Thoracic aorta (tissue), 2 donors: ENCODE data around the gene HCFC1. TPM values are rescaled to one million over a fixed set of nuclear protein-coding genes. Genes with fewer than 3 reads are reported as not detected.

Experiments used
- ATAC-seq: fragments of 150-250 bp; one replicate; pipeline ENCODE4 v1.8.0; 2017; ENCODE audit warnings: low read depth; ENCODE audit not compliant: insufficient number of reproducible peaks, low FRiP score
- DNase-seq: peaks from one replicate; pipeline ENCODE4 v3.0.0-alpha.2; 2020; ENCODE audit warnings: low spot score
- H3K27ac ChIP-seq, 2 donors: fragments of 200-600 bp; sonication (generic); 1 replicate in 1 of 2; 2 replicates in 1 of 2; pipeline ENCODE4 v1.5.1; 2016; ENCODE audit warnings: mild to moderate bottlenecking in 2 of 2, moderate library complexity in 2 of 2
- H3K27me3 ChIP-seq: fragments of 200-600 bp; sonication (generic); replicated peaks from 2 replicates; pipeline ENCODE4 v1.6.0; 2016; ENCODE audit warnings: mild to moderate bottlenecking; ENCODE audit not compliant: insufficient read depth
- H3K36me3 ChIP-seq: fragments of 200-600 bp; sonication (generic); one replicate; pipeline ENCODE4 v1.5.1; 2016
- H3K4me1 ChIP-seq, 2 donors: fragments of 200-600 bp; sonication (generic); 1 replicate in 1 of 2; 2 replicates in 1 of 2; pipeline versions ENCODE4 v1.5.1 to v1.6.0; 2016; ENCODE audit warnings: low read depth in 2 of 2, mild to moderate bottlenecking in 1 of 2; ENCODE audit not compliant: control insufficient read depth in 1 of 2
- H3K4me3 ChIP-seq: fragments of 200-600 bp; sonication (generic); 2 replicates; pipeline ENCODE4 v1.5.1; 2016; ENCODE audit warnings: mild to moderate bottlenecking
- H3K9me3 ChIP-seq: fragments of 200-600 bp; sonication (generic); 2 replicates; pipeline ENCODE4 v1.5.1; 2016
- CTCF ChIP-seq: fragments of 200-600 bp; sonication (generic); IDR thresholded peaks from one replicate; pipeline ENCODE4 v1.5.1; 2019; ENCODE audit warnings: antibody characterized with exemption
- total RNA-seq, 2 donors: library from RNA; depleted of rRNA; stranded (reverse); fragments of >200 nt; gene quantifications; one replicate each; pipeline versions ENCODE4 v1.1.0 to v1.2.3, GENCODE V29; 2016

Gene HCFC1
- total RNA-seq, 2 donors from 2014 or later, result 51.6 to 58.9 TPM

GRCh38 chrX:153920546-153920945 lies 51.1 kb downstream of the HCFC1 start:
- Histone ChIP-seq H3K27ac (no peak overlapping the region), H3K36me3 (no peaks in the 10 kb centered on the region), H3K4me1 (no peaks in the 10 kb centered on the region), H3K4me3 (no peak overlapping the region), H3K27me3 (no peaks in the 10 kb centered on the region), H3K9me3 (no peaks in the 10 kb centered on the region)
- ATAC-seq (no peak), DNase-seq (no peak)
- no peak for TF ChIP-seq CTCF

- Histone ChIP-seq H3K4me1 (no peaks in the 10 kb centered on the region), H3K4me3 (no peak overlapping the region), H3K9me3 (no peaks in the 10 kb centered on the region), H3K27me3 (no peaks in the 10 kb centered on the region), H3K36me3 (no peaks in the 10 kb centered on the region), H3K27ac (no peak overlapping the region)
- ATAC-seq (no peak), DNase-seq (no peak)
- TF ChIP-seq CTCF, result no peak
These were observed 52.3 kb downstream of the HCFC1 start for GRCh38 chrX:153919281-153919680.

- no peak for TF ChIP-seq CTCF
- Histone ChIP-seq H3K4me1 (no peaks in the 10 kb centered on the region), H3K4me3 (no peak overlapping the region), H3K27ac (no peak overlapping the region), H3K9me3 (no peaks in the 10 kb centered on the region), H3K36me3 (no peaks in the 10 kb centered on the region), H3K27me3 (no peaks in the 10 kb centered on the region)
- ATAC-seq, result no peak
- DNase-seq, result no peak
These were observed 53.7 kb downstream of the HCFC1 start for GRCh38 chrX:153917869-153918268.

GRCh38 chrX:153913701-153914100 lies 57.9 kb downstream of the HCFC1 start:
- Histone ChIP-seq H3K27me3 (no peaks in the 10 kb centered on the region), H3K27ac (no peak overlapping the region), H3K36me3 (no peaks in the 10 kb centered on the region), H3K9me3 (no peaks in the 10 kb centered on the region), H3K4me1 (no peaks in the 10 kb centered on the region), H3K4me3 (no peak overlapping the region)
- ATAC-seq (no peak), DNase-seq (no peak)
- TF ChIP-seq CTCF, result no peak

GRCh38 chrX:153913211-153913610 lies 58.4 kb downstream of the HCFC1 start:
- no peak for DNase-seq
- H3K36me3 ChIP-seq, result no peaks in the 10 kb centered on the region
- H3K4me1 ChIP-seq, result no peaks in the 10 kb centered on the region
- no peaks in the 10 kb centered on the region for H3K27me3 ChIP-seq
- no peaks in the 10 kb centered on the region for H3K9me3 ChIP-seq
- no peak overlapping the region for H3K27ac ChIP-seq
- no peak for ATAC-seq
- TF ChIP-seq CTCF, result no peak
- H3K4me3 ChIP-seq, result no peak overlapping the region
